ENCODE measurements around the gene TRMT11. TPM values are rescaled to one million over a fixed set of nuclear protein-coding genes. Genes with fewer than 3 reads are reported as not detected.
A peak's percentile ranks its signal among the peaks of the same experiment; 100 is the strongest.
"Not testable (repeated sequence)": the region's sequence is repeated elsewhere in the genome, so short reads cannot be mapped to it uniquely, and the experiment has no call there.

The TRMT11 gene
- polyA plus RNA-seq, 3 donors from 2014 or later: 3.0 to 6.0 (median 4.2) TPM

GRCh38 chr6:125989631-125990030, 3.3 kb downstream of the TRMT11 start:
- Mint-ChIP-seq H3K36me3 (no peaks in the 10 kb centered on the region), H3K4me3 (no peak overlapping the region), H3K27ac (no peak overlapping the region), H3K27me3 (ENCODE audit: low read depth in 3 of 3) (no peaks in the 10 kb centered on the region), H3K9me3 (no peaks in the 10 kb centered on the region), H3K4me1 (peaks cover 0 to 5% of the 10 kb centered on the region in 2 donors)
- DNase-seq: no peak

GRCh38 chr6:125991653-125992052, 5.3 kb downstream of the TRMT11 start:
- DNase-seq: no peak
- no peaks in the 10 kb centered on the region for H3K27me3 Mint-ChIP-seq (ENCODE audit: low read depth in 3 of 3)
- peaks cover 5 to 14% of the 10 kb centered on the region in 2 donors for H3K4me1 Mint-ChIP-seq
- no peak overlapping the region for H3K4me3 Mint-ChIP-seq
- no peaks in the 10 kb centered on the region for H3K9me3 Mint-ChIP-seq
- H3K27ac Mint-ChIP-seq: no peak overlapping the region
- H3K36me3 Mint-ChIP-seq: no peaks in the 10 kb centered on the region

- peak overlapping the region in 1 of 6 donors; percentile 49 for H3K27ac Mint-ChIP-seq
- no peak for DNase-seq
- H3K4me3 Mint-ChIP-seq: no peak overlapping the region
- H3K27me3 Mint-ChIP-seq (ENCODE audit: low read depth in 3 of 3): no peaks in the 10 kb centered on the region
- H3K4me1 Mint-ChIP-seq: peaks cover 5 to 11% of the 10 kb centered on the region in 2 donors
- H3K9me3 Mint-ChIP-seq: no peaks in the 10 kb centered on the region
- H3K36me3 Mint-ChIP-seq: peaks cover 4 to 18% (median 5%) of the 10 kb centered on the region in 3 donors
These were observed 8.5 kb downstream of the TRMT11 start for GRCh38 chr6:125994670-125995488.

- Mint-ChIP-seq H3K36me3 (peaks cover 4 to 27% (median 5%) of the 10 kb centered on the region in 3 donors), H3K27ac (peak overlapping the region in 2 of 6 donors; percentile 60 to 68), H3K27me3 (ENCODE audit: low read depth in 3 of 3) (no peaks in the 10 kb centered on the region), H3K4me3 (peak overlapping the region; percentile 40 to 84 (median 67)), H3K4me1 (peaks cover 5 to 9% of the 10 kb centered on the region in 2 donors), H3K9me3 (no peaks in the 10 kb centered on the region)
- DNase-seq: peak; percentile 56 to 61 (median 61)
These were observed 9.7 kb downstream of the TRMT11 start for GRCh38 chr6:125995972-125996580.

GRCh38 chr6:126002755-126003679, 16.7 kb downstream of the TRMT11 start:
- no peaks in the 10 kb centered on the region for H3K9me3 Mint-ChIP-seq
- peaks cover 8 to 9% of the 10 kb centered on the region in 2 donors for H3K4me1 Mint-ChIP-seq
- no peaks in the 10 kb centered on the region for H3K27me3 Mint-ChIP-seq (ENCODE audit: low read depth in 3 of 3)
- H3K4me3 Mint-ChIP-seq: no peak overlapping the region
- H3K36me3 Mint-ChIP-seq: peaks cover 5 to 49% (median 11%) of the 10 kb centered on the region in 3 donors
- no peak for DNase-seq
- no peak overlapping the region for H3K27ac Mint-ChIP-seq

DNA sequence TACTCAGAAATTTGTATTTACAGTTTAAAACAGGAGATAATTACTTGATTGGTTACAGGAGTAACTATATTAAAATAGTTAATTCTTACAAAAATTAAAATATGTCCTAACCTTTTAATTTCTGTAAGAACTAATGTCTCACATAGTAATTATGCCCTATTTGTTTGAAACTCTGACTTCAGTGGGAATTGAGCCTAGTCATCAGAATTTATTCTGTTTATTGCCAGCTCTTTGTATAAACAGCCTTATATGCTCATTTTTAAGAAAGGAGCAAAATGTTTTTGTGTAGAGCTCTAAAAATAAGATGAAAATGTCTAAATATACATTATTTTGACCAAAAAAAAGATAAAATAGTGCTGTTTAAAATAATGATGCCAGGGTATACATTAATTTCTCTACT, 21.5 kb downstream of the TRMT11 start:
- no peak for DNase-seq
- no peak overlapping the region for H3K27ac Mint-ChIP-seq
- no peak overlapping the region for H3K4me3 Mint-ChIP-seq
- peaks cover 3 to 5% of the 10 kb centered on the region in 2 donors for H3K4me1 Mint-ChIP-seq
- H3K9me3 Mint-ChIP-seq: no peaks in the 10 kb centered on the region
- H3K27me3 Mint-ChIP-seq (ENCODE audit: low read depth in 3 of 3): no peaks in the 10 kb centered on the region
- H3K36me3 Mint-ChIP-seq: peaks cover 17 to 41% (median 24%) of the 10 kb centered on the region in 3 donors

DNA sequence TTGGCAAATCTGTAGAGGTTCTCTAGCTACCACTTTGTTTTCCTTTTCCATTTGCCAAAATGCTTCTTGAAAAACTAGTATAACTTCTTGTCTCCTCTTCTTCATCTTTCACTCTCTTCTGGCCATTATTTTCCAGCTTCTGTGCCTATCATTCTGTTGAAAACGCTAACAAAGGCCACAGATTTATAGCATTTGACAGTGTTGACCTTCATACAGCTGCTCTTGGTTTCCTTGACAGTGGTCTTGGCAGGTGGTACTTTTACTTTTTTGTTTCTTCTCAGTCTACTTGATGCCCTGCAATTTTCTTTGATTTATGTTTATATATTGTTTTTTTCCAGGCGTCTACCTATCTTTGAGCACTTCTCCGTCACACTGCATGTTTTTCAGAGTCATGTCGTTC, 23.7 kb downstream of the TRMT11 start:
- peaks cover 26 to 43% (median 30%) of the 10 kb centered on the region in 3 donors for H3K36me3 Mint-ChIP-seq
- H3K27me3 Mint-ChIP-seq (ENCODE audit: low read depth in 3 of 3): no peaks in the 10 kb centered on the region
- DNase-seq: no peak
- H3K4me1 Mint-ChIP-seq: no peaks in the 10 kb centered on the region
- no peak overlapping the region for H3K4me3 Mint-ChIP-seq
- H3K9me3 Mint-ChIP-seq: no peaks in the 10 kb centered on the region
- peak overlapping the region in 1 of 6 donors; percentile 10 for H3K27ac Mint-ChIP-seq

DNA sequence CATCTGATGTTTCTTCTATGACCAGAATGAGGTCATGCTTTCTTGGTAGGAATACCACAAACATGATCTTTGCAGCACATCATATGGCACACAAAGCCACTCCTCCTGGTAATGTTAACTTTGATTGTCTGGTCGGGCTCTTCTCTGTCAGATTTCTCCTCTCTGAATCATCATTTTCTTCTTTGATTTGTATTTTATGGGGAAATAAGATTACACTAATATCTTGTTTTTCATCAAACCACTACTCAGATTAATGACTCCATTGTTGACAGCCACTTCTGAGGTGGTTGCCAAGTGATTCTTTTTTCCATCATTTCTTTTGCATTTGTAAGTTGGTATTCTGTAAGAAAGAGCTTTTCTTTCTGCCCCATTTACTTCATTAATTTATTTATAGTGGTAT, 29.5 kb downstream of the TRMT11 start:
- DNase-seq: no peak
- H3K27me3 Mint-ChIP-seq (ENCODE audit: low read depth in 3 of 3): peaks cover 0 to 3% (median 0%) of the 10 kb centered on the region in 3 donors
- peaks cover 44 to 60% (median 49%) of the 10 kb centered on the region in 3 donors for H3K36me3 Mint-ChIP-seq
- H3K9me3 Mint-ChIP-seq: no peaks in the 10 kb centered on the region
- no peak overlapping the region for H3K27ac Mint-ChIP-seq
- no peaks in the 10 kb centered on the region for H3K4me1 Mint-ChIP-seq
- H3K4me3 Mint-ChIP-seq: no peak overlapping the region

DNA sequence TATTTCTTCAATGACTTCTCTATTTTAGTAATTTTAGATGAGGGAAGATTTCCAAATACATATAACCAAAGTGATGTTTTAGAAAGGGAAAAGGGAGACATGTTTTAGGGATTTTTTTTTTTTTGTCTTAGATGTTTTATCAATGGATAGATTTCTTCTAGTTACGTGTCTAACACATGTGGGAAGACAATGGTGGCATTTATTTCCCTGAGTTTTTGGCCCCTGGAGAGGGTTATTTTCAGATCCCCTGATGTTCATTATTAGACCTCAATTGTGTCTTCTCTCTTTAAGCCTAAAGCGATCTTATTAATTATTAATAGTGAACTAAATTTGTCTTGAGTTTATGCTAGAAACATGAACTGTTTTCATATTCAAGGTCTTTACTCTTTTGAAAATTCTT, 30.3 kb downstream of the TRMT11 start:
- Mint-ChIP-seq H3K27me3 (ENCODE audit: low read depth in 3 of 3) (peaks cover 0 to 3% (median 0%) of the 10 kb centered on the region in 3 donors), H3K4me1 (no peaks in the 10 kb centered on the region), H3K9me3 (no peaks in the 10 kb centered on the region), H3K36me3 (peaks cover 50 to 63% (median 51%) of the 10 kb centered on the region in 3 donors), H3K4me3 (no peak overlapping the region), H3K27ac (no peak overlapping the region)
- no peak for DNase-seq

- Mint-ChIP-seq H3K27me3 (ENCODE audit: low read depth in 3 of 3) (peaks cover 0 to 3% (median 0%) of the 10 kb centered on the region in 3 donors), H3K27ac (peak overlapping the region in 1 of 6 donors; percentile 8), H3K36me3 (peaks cover 46 to 60% (median 49%) of the 10 kb centered on the region in 3 donors), H3K9me3 (no peaks in the 10 kb centered on the region), H3K4me1 (no peaks in the 10 kb centered on the region), H3K4me3 (no peak overlapping the region)
- no peak for DNase-seq
These were observed 31.3 kb downstream of the TRMT11 start for GRCh38 chr6:126017668-126018067.

DNA sequence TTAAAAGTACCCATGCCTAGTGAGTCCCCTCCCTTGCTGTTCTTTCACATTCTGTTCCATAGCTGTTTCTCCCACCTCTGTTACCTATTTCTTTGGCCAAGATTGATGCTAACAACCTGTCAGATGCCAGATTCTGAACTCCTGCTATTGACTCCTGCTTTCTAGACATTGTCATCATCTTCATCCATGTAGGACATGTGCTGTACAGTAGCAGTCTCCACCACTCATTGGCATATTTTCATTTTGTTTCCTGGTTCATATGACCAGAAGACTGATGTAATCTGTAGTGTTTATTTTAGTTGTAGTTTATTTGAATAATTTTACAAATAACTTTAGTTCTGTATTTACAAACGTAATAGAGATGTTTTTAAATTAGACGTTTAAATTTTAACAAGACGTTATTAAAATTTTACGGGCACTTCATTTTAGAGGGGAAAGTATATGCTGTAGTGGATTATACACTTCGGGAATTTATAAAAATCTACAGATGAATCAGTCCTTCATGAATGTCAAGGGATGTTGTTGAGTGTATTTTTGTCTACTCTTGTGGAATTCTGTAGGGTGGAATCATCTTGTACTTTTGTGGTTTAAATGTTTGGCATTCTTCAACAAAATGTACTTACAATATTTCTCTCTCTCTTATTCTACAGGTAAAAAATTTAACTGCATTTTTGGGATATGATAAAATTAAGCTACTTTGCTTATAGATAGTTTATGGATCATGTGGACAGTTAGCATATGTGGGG, 34.1 kb downstream of the TRMT11 start:
- H3K27ac Mint-ChIP-seq: no peak overlapping the region
- H3K36me3 Mint-ChIP-seq: peaks cover 35 to 59% (median 44%) of the 10 kb centered on the region in 3 donors
- H3K9me3 Mint-ChIP-seq: no peaks in the 10 kb centered on the region

DNA sequence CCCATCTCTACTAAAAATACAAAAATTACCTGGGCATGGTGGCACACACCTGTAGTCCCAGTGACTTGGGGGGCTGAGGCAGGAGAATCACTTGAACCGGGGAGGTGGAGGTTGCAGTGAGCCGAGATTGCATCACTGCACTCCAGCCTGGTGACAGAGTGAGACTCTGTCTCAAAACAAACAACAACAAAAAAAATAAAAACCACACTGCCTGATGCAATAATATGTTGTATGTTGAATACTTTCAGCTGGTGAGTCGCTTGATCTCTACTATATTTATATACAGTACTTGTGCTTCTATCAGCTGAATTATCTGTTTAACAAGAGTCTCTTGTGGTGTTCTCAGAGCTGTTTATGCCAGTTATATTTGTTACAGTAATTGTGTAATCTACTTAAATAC, 37.1 kb downstream of the TRMT11 start:
- not testable (repeated sequence) for H3K4me1 Mint-ChIP-seq; H3K27me3 Mint-ChIP-seq (ENCODE audit: low read depth in 3 of 3); H3K4me3 Mint-ChIP-seq; DNase-seq; H3K27ac Mint-ChIP-seq; H3K9me3 Mint-ChIP-seq
- H3K36me3 Mint-ChIP-seq: peaks cover 43 to 65% (median 47%) of the 10 kb centered on the region in 3 donors

More for the DNA sequence above, 34.1 kb downstream of the TRMT11 start:
- no peak overlapping the region for H3K4me3 Mint-ChIP-seq
- H3K4me1 Mint-ChIP-seq: no peaks in the 10 kb centered on the region
- peaks cover 0 to 3% (median 0%) of the 10 kb centered on the region in 3 donors for H3K27me3 Mint-ChIP-seq (ENCODE audit: low read depth in 3 of 3)
- DNase-seq: no peak

DNA sequence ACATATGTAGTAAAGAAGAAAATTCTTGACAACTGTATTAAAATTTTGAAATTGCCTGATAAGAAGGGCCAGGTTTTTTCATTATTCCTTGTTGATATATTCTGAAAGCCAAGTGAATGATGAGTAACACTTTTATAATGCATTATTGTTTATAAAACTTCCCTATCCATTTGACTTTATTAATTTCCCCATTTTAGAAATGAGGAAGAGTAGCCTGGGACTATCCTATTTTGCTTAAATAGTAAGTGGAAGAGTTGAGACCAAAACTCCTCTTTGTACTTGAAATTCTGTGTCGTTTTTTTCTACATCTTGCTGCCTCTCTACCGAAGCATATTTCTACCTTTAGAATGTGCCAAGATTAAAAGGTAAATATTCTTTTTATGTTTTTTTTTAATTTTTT, 39.7 kb downstream of the TRMT11 start:
- H3K36me3 Mint-ChIP-seq: peaks cover 34 to 54% (median 42%) of the 10 kb centered on the region in 3 donors
- no peak for DNase-seq
- no peaks in the 10 kb centered on the region for H3K27me3 Mint-ChIP-seq (ENCODE audit: low read depth in 3 of 3)
- H3K4me3 Mint-ChIP-seq: no peak overlapping the region
- no peaks in the 10 kb centered on the region for H3K9me3 Mint-ChIP-seq
- no peaks in the 10 kb centered on the region for H3K4me1 Mint-ChIP-seq
- H3K27ac Mint-ChIP-seq: no peak overlapping the region
